Measurements from ENCODE around the gene SNX13. TPM values are rescaled to one million over a fixed set of nuclear protein-coding genes. Genes with fewer than 3 reads are reported as not detected.
"Not testable (repeated sequence)": the region's sequence is repeated elsewhere in the genome, so short reads cannot be mapped to it uniquely, and the experiment has no call there.

The SNX13 gene
- total RNA-seq, 2 donors from 2014 or later: 54.2 to 73.2 TPM

DNA sequence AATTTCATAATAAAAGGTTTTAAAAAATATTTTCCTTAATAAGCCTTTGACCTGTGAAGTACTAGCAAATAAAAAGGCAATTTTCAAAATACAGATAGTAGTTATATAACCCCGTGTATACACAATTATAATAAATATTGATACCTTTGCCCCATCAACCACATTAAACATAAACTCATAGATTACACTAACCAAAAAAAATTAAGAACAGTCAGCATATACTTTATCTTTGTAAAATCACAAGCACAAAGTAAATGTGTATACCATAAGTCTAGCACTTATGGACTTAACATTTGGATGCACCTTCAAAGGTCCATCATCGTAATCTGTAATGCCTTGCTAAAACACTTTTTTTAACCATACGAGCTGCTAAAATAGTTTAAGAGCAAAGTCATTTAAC is 123.4 kb downstream of the SNX13 start:
- Histone ChIP-seq H3K36me3 (peaks cover 7% of the 10 kb centered on the region), H3K27me3 (replicated peaks; ENCODE audit: insufficient read depth) (no peaks in the 10 kb centered on the region)
- ATAC-seq (ENCODE audit: insufficient number of reproducible peaks, low FRiP score, low read depth): no peak

DNA sequence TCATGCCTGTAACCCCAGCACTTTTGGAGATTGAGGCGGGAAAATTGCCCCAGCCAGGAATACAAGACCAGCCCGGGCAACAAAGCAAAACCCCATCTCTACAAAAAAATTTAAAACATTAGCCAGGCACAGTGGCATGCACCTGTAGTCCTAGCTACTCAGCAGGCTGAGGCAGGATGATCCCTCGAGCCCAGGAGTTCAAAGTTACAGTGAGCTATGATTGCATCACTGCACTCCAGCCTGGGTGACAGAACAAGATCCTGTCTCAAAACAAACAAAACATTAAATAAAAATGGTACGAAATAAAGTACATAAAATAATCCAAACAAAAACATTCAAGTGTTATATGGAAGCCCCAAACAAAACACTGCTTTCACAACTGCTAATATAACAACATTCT is 125.0 kb downstream of the SNX13 start:
- Histone ChIP-seq H3K4me3 (no peak overlapping the region), H3K27me3 (replicated peaks; ENCODE audit: insufficient read depth) (no peaks in the 10 kb centered on the region), H3K4me1 (ENCODE audit: control insufficient read depth in 1 of 2, low read depth in 2 of 2) (no peaks in the 10 kb centered on the region), H3K9me3 (peaks cover 9% of the 10 kb centered on the region), H3K36me3 (peaks cover 7% of the 10 kb centered on the region), H3K27ac (no peak overlapping the region)
- ATAC-seq (ENCODE audit: insufficient number of reproducible peaks, low FRiP score, low read depth) (no peak), DNase-seq (ENCODE audit: low spot score) (no peak)
- TF ChIP-seq, protein P1, sequence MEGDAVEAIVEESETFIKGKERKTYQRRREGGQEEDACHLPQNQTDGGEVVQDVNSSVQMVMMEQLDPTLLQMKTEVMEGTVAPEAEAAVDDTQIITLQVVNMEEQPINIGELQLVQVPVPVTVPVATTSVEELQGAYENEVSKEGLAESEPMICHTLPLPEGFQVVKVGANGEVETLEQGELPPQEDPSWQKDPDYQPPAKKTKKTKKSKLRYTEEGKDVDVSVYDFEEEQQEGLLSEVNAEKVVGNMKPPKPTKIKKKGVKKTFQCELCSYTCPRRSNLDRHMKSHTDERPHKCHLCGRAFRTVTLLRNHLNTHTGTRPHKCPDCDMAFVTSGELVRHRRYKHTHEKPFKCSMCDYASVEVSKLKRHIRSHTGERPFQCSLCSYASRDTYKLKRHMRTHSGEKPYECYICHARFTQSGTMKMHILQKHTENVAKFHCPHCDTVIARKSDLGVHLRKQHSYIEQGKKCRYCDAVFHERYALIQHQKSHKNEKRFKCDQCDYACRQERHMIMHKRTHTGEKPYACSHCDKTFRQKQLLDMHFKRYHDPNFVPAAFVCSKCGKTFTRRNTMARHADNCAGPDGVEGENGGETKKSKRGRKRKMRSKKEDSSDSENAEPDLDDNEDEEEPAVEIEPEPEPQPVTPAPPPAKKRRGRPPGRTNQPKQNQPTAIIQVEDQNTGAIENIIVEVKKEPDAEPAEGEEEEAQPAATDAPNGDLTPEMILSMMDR (IDR thresholded peaks at IDR 0.05): no peak

More for the DNA sequence above, 123.4 kb downstream of the SNX13 start:
- Histone ChIP-seq H3K9me3 (peaks cover 4% of the 10 kb centered on the region), H3K4me1 (ENCODE audit: control insufficient read depth in 1 of 2, low read depth in 2 of 2) (no peaks in the 10 kb centered on the region), H3K27ac (no peak overlapping the region), H3K4me3 (no peak overlapping the region)
- TF ChIP-seq, protein P1 (IDR thresholded peaks at IDR 0.05): no peak
- no peak for DNase-seq (ENCODE audit: low spot score)

DNA sequence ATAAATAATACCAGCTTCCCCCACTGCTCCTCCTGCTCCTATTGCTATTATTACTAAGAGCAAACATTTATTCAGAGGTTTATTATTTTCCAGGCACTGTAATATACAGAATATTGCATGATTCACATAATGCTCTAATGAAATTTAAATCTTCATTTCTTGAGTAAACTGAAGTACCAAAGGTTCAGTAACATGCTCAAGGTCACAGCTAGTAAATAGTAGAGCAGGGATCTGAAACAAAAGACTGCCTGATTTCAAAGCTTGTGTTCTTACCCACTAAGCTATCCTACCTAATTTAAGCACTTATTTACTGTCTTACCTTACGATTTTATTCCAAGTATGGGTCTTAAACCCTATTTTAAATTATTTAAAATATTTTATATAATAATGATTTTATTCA is 126.2 kb downstream of the SNX13 start:
- no peaks in the 10 kb centered on the region for H3K27me3 ChIP-seq (replicated peaks; ENCODE audit: insufficient read depth)
- no peaks in the 10 kb centered on the region for H3K4me1 ChIP-seq (ENCODE audit: control insufficient read depth in 1 of 2, low read depth in 2 of 2)
- DNase-seq (ENCODE audit: low spot score) (no peak), ATAC-seq (ENCODE audit: insufficient number of reproducible peaks, low FRiP score, low read depth) (no peak)
- H3K9me3 ChIP-seq: peaks cover 9% of the 10 kb centered on the region
- TF ChIP-seq, protein P1 (IDR thresholded peaks at IDR 0.05): no peak
- no peak overlapping the region for H3K4me3 ChIP-seq
- H3K36me3 ChIP-seq: peaks cover 4% of the 10 kb centered on the region
- no peak overlapping the region for H3K27ac ChIP-seq

DNA sequence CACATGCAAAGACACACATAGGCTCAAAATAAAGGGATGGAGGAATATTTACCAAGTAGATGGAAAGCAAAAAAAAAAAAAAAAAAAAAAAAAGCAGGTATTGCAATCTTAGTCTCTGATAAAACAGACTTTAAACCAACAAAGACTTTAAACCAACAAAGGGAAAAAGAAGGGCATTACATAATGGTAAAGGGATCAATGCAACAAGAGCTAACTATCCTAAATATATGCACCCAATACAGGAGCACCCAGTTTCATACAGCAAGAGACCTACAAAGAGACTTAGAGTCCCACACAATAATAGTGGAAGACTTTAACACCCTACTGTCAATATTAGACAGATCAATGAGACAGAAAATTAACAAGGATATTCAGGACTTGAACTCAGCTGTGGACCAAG is 131.1 kb downstream of the SNX13 start:
- H3K27me3 ChIP-seq (replicated peaks; ENCODE audit: insufficient read depth); H3K36me3 ChIP-seq; H3K27ac ChIP-seq; ATAC-seq (ENCODE audit: insufficient number of reproducible peaks, low FRiP score, low read depth); H3K4me3 ChIP-seq; H3K4me1 ChIP-seq (ENCODE audit: control insufficient read depth in 1 of 2, low read depth in 2 of 2); H3K9me3 ChIP-seq; DNase-seq (ENCODE audit: low spot score): not testable (repeated sequence)

DNA sequence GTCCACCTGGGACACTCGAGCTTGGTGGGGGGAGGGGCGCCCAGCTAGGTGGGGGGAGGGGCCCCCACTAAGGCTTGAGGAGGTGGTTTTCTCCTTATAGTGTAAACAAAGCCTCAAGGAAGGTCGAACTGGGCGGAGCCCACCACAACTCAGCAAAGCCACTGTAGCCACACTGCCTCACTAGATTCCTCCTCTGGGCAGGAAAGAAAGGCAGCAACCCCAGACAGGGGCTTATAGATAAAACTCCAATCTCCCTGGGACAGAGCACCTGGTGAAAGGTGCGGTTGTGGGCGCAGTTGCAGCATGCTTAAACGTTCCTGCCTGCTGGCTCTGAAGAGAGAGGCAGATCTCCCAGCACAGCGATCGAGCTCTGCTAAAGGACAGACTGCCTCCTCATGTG is 133.1 kb downstream of the SNX13 start:
- TF ChIP-seq, protein P1 (IDR thresholded peaks at IDR 0.05): no peak
- no peaks in the 10 kb centered on the region for H3K27me3 ChIP-seq (replicated peaks; ENCODE audit: insufficient read depth)
- DNase-seq (ENCODE audit: low spot score) (no peak), ATAC-seq (ENCODE audit: insufficient number of reproducible peaks, low FRiP score, low read depth) (no peak)
- H3K27ac ChIP-seq: no peak overlapping the region
- peaks cover 8% of the 10 kb centered on the region for H3K9me3 ChIP-seq
- no peaks in the 10 kb centered on the region for H3K4me1 ChIP-seq (ENCODE audit: control insufficient read depth in 1 of 2, low read depth in 2 of 2)
- no peak overlapping the region for H3K4me3 ChIP-seq
- peaks cover 7% of the 10 kb centered on the region for H3K36me3 ChIP-seq

DNA sequence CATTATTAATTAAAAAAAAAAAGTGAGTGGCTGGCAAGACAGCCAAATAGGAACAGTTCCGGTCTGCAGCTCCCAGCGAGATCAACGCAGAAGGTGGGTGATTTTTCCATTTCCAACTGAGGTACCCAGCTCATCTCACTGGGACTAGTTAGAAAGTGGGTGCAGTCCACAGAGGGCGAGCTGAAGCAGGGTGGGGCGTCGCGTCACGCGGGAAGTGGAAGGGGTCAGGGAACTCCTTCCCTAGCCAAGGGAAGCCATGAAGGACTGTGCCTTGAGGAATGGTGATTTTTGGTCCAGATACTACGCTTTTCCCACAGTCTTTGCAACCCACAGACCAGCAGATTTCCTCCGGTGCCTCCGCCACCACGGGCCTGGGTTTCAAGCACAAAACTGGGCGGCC is 133.7 kb downstream of the SNX13 start:
- DNase-seq (ENCODE audit: low spot score): no peak
- Histone ChIP-seq H3K4me3 (no peak overlapping the region), H3K27me3 (replicated peaks; ENCODE audit: insufficient read depth) (no peaks in the 10 kb centered on the region), H3K9me3 (peaks cover 2% of the 10 kb centered on the region), H3K4me1 (ENCODE audit: control insufficient read depth in 1 of 2, low read depth in 2 of 2) (no peaks in the 10 kb centered on the region), H3K36me3 (peaks cover 4% of the 10 kb centered on the region), H3K27ac (no peak overlapping the region)
- no peak for ATAC-seq (ENCODE audit: insufficient number of reproducible peaks, low FRiP score, low read depth)
- TF ChIP-seq, protein P1 (IDR thresholded peaks at IDR 0.05): no peak
